Placental epithelial cell (primary cell): Measurements from ENCODE around the gene MINK1. TPM values are rescaled to one million over a fixed set of nuclear protein-coding genes. Genes with fewer than 3 reads are reported as not detected.

ENCODE experiments used
- total RNA-seq: library from RNA; depleted of rRNA; stranded (reverse); fragments of >200 nt; gene quantifications from 2 replicates; pipeline ENCODE4 v1.2.3, GENCODE V29; 2012

MINK1 gene
- 69.8 and 90.7 TPM in 2 replicates for total RNA-seq

DNA sequence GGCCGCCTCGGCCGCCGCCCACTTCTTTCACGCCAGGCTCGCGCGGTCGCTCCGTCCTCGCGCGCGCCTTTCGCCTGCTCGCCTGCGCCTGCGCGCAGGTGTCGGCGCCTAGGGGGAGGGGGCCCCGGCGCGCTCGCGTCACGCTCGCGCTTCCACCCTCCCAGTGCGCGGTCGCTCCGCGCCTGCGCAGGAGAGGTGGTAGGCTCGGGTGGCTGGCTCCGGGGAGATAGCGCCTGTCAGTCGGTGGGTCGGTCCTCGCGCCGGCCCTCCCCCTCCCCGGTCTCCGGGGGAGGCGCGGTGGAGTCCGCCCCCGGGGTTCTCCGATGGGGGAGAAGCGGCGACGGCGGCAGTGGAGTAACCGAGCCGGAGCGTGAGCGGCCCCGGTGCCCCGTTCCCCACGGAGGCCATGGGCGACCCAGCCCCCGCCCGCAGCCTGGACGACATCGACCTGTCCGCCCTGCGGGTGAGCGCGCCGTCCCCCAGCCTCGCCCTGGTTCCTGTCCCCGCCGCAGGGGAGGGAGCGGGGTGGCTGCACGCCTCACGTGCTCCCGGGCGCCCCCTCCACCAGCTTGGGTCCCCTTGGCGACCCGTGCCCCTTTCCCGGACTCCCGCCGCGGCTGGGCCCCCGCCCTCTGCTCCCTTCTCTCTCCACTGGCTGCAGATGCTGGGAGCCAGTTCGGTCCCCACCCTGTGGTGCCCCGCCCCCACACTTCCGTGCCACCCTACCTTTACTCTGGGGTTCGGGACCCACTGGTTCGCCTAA lies at the start of gene MINK1:
MINK1 (plus strand) TSS at position 163 of the 763 bp plus-strand sequence; CDS start at position 407, 244 bp downstream.

DNA sequence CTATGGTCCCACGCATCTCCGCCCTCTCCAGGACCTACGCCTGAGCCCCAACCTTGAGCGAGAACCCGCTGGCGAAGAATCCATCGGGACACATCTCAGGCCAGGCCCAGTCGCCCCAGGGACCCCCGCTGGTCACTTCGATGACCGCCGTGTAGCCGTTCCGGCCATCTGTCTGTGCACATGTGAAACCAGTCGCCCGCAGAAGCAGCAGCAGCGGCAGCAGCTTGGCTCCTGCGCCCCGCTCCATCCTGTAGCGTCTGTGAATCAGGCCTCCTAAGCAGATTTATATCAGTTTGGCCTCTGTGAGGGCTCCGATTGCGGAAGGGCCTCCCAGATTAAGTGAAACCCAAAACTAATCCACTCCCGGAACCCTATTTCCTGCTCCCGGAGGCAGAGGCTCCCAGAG lies 47.0 kb upstream of the MINK1 start, which contains the start of gene VMO1:
VMO1 (minus strand) TSS at position 259 of the 406 bp plus-strand sequence; CDS start at position 247, 12 bp downstream.

DNA sequence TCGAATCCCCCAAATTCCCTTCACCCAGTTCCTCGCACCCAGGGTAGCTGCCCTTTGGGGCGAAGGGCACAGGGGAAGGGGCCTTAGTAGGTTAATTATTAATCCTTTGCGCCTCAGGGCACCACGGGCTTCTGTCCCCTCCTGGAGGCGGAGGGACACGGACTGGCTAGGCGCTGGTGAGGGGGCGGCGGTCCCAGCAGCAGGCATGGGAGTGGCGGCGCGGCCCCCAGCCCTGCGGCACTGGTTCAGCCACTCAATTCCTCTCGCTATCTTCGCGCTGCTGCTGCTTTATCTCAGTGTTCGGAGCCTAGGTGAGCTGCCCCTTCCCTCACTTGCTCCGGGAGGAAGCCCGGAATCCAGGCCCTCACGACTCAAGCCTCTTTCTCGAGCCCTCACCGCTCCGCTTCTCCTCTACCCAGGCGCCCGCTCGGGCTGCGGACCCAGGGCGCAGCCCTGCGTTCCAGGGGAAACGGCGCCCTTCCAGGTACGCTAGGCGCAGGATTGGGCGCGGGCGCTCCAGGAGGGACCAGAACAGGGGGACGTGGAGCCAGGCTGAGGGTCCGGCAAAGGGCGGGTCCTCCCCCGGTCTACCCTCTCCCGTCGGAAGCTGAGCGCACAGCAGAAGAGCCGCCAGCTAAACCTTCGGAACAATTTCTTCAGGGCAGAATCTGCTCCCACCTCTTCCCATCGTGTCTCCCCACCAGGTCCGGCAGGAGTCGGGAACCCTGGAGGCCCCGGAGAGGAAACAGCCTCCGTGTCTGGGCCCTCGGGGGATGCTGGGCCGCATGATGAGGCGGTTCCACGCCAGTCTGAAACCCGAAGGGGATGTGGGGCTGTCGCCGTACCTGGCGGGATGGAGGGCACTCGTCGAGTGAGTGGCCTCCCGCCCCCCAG lies 44.1 kb upstream of the MINK1 start, which contains the start of gene GLTPD2:
GLTPD2 (plus strand) TSS at position 158 of the 894 bp plus-strand sequence; CDS start at position 206, 48 bp downstream.

DNA sequence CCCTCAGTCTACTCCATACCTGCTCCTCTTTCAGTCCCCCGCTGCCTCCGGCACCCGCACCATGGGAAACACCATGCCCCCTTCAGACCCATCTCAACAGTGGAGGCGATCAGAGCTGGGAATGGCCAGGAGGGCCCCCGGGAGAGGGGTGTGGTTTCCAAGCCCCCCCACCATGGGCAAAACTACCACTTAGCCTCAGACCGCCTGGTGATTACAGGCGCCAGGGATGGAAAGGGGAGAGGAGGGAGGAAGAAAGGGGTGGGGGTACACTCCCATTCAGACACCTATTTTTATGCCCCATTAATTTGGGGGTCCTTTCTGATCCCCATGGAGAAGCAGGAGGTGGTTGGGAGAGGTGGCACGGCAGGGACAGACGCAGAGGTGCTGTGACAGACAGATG lies 30.9 kb upstream of the MINK1 start, which contains the start of gene C17orf114:
C17orf114 (minus strand) TSS at position 101 of the 400 bp plus-strand sequence.

DNA sequence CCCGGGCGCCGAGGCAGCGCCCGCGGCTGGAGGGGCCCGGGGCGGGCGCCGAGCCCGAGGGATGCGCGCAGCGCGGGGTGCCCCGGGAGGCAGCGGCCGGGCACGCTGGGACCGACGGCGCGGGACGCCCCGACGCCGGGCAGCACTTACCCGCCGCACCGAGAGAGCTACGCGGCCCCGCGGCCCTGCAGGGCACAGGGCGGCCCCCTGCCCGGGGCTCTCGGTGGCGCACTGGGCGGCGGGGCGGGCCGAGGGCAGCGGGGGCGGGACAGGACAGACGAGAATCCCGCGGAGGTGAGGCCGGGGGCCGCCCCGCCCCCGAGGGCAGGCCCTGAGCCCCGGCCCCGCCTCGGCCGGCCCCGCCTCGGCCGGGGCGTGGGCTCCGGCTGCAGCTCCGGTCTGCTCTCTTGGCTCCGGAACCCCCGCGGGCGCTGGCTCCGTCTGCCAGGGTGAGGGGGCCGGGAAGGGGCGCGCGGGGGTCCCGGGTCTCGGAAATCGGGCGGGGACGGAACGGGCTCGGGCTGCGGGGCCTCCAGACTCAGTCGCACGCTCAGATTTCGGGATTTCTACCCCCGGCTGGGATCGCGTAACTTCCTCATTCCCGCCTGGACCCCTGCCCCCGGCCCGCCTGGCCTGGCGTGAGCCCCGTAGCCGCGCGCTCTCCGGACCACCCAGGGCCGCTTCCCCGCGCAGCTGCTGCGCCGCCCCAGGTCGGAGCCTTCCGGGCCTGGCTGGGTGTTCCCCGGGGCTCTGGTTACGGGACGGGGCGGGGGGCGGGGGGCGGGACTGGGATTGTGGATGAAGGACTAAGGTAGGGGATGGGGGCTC lies 26.1 kb upstream of the MINK1 start, which contains the start of gene PLD2:
PLD2 (plus strand) TSS at position 376 of the 828 bp plus-strand sequence. CDS start 621 bp downstream, outside the sequence.

DNA sequence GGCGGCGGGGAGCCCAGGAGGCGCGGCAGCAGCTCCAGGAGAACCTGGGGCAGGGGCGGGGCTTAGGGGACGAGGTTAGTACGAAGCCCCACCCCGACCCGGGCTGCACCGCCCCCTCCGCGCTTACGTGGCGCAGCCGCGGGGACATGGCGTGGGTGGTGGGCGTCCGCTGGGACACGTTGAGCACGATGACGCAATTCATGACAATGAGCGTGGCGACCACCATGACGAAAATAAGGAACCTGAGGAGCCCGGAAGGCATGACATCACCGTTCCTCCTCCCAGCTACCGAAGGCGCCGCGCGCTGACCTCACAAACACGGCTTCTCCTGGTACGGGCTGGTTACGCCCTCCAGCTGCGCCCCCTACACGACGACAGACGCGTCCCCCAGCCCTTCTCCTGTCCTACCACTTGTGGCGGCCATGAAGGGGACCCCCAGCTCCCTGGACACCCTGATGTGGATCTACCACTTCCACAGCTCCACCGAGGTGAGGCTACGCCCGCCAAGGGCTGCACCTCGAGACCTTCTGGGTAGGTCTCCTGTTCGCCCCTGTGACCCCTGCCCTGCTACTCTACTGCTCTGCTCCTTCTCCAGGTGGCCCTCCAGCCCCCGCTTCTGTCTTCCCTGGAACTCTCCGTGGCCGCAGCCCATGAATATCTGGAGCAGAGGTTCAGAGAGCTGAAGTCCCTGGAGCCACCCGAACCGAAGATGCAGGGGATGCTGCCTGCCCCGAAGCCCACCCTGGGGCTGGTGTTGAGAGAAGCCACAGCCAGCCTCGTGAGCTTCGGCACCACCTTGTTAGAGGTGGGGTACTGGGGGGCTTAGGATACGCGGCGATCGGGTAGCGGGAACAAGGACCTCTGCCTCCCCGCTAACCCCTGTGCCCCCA lies 66.4 kb downstream of the MINK1 start, which contains the start of gene C17orf107:
C17orf107 (plus strand) TSS at position 196 of the 890 bp plus-strand sequence; CDS start at position 423, 227 bp downstream.

DNA sequence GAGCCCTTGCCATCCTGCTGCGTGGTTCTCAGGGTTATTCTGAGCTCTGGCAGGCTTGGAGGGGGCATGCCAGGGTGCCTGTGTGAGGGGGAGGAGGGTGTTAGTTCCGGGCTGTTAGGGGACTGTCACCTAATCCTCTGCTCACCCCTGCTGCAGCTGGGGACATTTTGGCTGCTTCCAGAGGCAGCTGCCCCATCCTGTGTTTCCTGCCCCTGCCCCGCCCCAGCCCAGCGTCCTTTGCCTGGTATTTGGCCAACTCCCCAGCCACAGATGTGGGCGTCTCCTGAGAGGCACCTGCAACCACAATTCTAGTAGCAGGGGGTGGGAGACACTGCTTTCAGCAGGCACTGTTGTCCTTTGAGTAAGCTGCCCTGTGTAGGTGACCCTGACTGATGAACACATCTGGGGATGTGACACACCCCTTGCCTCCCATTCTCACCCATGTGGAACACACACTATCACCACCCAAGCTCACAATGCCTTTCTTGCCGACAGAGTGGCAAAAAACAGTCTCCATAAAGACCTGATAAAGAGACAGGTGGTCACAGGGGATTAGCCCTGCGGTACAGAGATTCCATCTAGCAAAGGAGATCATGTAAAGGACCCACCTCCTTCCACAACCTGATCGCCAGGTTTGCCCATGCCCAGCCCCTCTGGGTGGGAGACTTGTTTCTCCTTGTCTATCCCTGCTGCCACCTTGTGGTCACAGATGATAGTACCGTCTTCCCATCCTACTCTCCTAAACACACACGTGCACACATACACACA lies 70.1 kb downstream of the MINK1 start, which contains the start of gene CHRNE:
CHRNE (minus strand) TSS at position 48 of the 768 bp plus-strand sequence; CDS start at position 13, 35 bp downstream.

DNA sequence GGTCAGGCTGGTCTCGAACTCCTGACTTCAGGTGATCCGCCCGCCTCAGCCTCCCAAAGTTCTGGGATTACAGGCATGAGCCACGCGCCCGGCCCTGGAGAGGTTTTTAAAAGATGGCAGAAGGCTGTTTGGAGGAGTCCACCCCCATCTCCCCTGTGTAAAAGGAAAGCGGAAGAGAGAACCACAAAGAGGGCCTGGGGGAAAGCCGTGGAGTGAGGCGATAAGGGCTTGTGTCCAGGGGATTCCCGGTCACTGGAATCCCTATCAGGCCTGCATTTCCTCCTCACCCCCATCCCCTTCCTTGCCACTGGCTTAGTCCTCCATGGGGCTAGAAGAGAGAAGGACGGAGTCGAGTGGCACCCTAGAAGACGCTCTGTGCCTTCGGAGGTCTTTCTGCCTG lies 98.8 kb downstream of the MINK1 start, which contains the start of gene GP1BA:
GP1BA (plus strand) TSS at position 315 of the 400 bp plus-strand sequence. CDS start 328 bp downstream, outside the sequence.

DNA sequence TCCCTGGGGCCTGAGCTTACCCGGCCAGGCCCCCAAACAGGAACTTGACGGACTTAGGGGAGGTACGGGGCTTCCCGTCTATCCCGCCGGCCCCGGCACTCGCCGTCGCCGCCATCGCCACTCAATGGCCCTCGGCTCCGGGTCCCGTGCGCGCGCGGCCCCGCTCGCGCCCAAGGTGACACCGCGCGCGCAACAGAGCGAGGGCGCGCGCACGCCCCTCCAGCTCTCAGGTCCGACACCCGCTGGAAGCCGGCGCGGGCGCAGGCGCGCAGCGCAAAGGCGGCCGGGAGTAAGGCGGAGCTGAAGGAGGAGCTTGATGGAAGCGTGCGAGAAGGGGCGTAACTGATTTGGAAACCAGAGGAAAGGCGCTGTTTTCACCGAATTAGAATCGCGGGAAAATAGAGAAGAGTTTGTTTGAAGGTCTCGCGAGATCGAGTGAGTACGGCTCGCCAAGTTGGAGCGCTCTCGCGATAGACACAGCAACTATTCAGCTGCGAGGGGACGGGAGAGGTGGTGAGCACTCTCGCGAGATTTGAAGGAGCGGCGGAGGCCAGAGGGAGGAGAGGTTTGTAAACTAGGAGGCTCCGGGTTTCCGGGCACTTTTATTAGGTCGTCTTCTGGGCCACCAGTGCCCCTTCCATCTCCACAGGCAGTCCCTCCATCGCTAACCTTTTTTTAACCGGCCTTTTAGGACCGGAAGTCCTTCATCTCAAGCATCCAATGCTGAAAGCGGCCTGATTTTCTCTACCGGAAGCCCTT lies 106.8 kb downstream of the MINK1 start, which contains the start of the genes RNF167 and SLC25A11:
RNF167 (plus strand) TSS at position 473 of the 759 bp plus-strand sequence. CDS start 642 bp downstream, outside the sequence.
SLC25A11 (minus strand) TSS at position 251 of the 759 bp plus-strand sequence; CDS start at position 115, 136 bp downstream.

Other genes starting within 250 kb of the MINK1 start
- gene SMTNL2, start 248.8 kb upstream of the MINK1 start, total RNA-seq: 18.3 and 33.8 TPM in 2 replicates
- gene ALOX15, start 191.7 kb upstream of the MINK1 start, total RNA-seq: 2.7 and 5.9 TPM in 2 replicates
- 19.2 and 46.0 TPM in 2 replicates for gene PELP1, start 129.2 kb upstream of the MINK1 start, total RNA-seq
- gene ARRB2, start 122.7 kb upstream of the MINK1 start, total RNA-seq: 3.9 and 6.5 TPM in 2 replicates
- gene MED11, start 101.9 kb upstream of the MINK1 start, total RNA-seq: 15.5 and 19.2 TPM in 2 replicates
- under 0.01 TPM in 1 of 2 replicates, not detected in the other for gene ZMYND15, start 93.5 kb upstream of the MINK1 start, total RNA-seq
- gene CXCL16, start 93.4 kb upstream of the MINK1 start, total RNA-seq: 0.79 and 5.6 TPM in 2 replicates
- gene TM4SF5, start 61.5 kb upstream of the MINK1 start, total RNA-seq: not detected in 2 replicates
- 0.33 TPM in 1 of 2 replicates, not detected in the other for gene VMO1, start 47.0 kb upstream of the MINK1 start, total RNA-seq
- 0.79 TPM in 1 of 2 replicates, not detected in the other for gene GLTPD2, start 44.4 kb upstream of the MINK1 start, total RNA-seq
- 78.5 and 282 TPM in 2 replicates for gene PSMB6, start 37.2 kb upstream of the MINK1 start, total RNA-seq
- 54.9 and 100 TPM in 2 replicates for gene PLD2, start 26.2 kb upstream of the MINK1 start, total RNA-seq
- gene C17orf107, start 66.2 kb downstream of the MINK1 start, total RNA-seq: 32.5 and 48.7 TPM in 2 replicates
- gene CHRNE, start 69.8 kb downstream of the MINK1 start, total RNA-seq: 0.87 and 1.6 TPM in 2 replicates
- not detected in 2 replicates for gene GP1BA, start 98.9 kb downstream of the MINK1 start, total RNA-seq
- gene SLC25A11, start 106.7 kb downstream of the MINK1 start, total RNA-seq: 49.5 and 65.2 TPM in 2 replicates
- 38.5 and 60.9 TPM in 2 replicates for gene RNF167, start 106.9 kb downstream of the MINK1 start, total RNA-seq
- 275 and 588 TPM in 2 replicates for gene PFN1, start 115.2 kb downstream of the MINK1 start, total RNA-seq
- gene ENO3, start 117.8 kb downstream of the MINK1 start, total RNA-seq: 3.7 and 8.2 TPM in 2 replicates
- 34.9 and 68.7 TPM in 2 replicates for gene SPAG7, start 134.5 kb downstream of the MINK1 start, total RNA-seq
- 10.2 and 12.5 TPM in 2 replicates for gene CAMTA2, start 154.3 kb downstream of the MINK1 start, total RNA-seq
- 0.43 and 1.6 TPM in 2 replicates for gene INCA1, start 164.2 kb downstream of the MINK1 start, total RNA-seq
- gene KIF1C, start 164.6 kb downstream of the MINK1 start, total RNA-seq: 40.8 and 63.3 TPM in 2 replicates
- 0.33 TPM in 1 of 2 replicates, not detected in the other for gene SLC52A1, start 202.1 kb downstream of the MINK1 start, total RNA-seq
- gene ZFP3, start 245.1 kb downstream of the MINK1 start, total RNA-seq: 3.1 and 4.4 TPM in 2 replicates